Cardiac fibroblast (primary cell): ENCODE results near the gene NOL4L.

ENCODE experiments used
- DNase-seq, 2 donors: peaks; one replicate each; pipeline versions ENCODE4 v3.0.0 to v3.0.0-alpha.2; 2010; ENCODE audit warnings: low read depth in 2 of 2
- H3K4me3 ChIP-seq, 2 donors: replicated peaks in 1 of 2; 1 replicate in 1 of 2; 2 replicates in 1 of 2; pipeline ENCODE4 v1.5.1; 2011; ENCODE audit warnings: low read depth in 2 of 2, low read length in 2 of 2, mild to moderate bottlenecking in 2 of 2, moderate library complexity in 1 of 2
- CTCF ChIP-seq: IDR thresholded peaks from one replicate; pipeline ENCODE4 v1.5.1; 2011; ENCODE audit warnings: low read depth, mild to moderate bottlenecking, low read length, inconsistent platforms

Gene NOL4L

GRCh38 chr20:32576560-32576959, 8.6 kb downstream of the NOL4L start:
- H3K4me3 ChIP-seq, result no peak overlapping the region
- no peak for DNase-seq
- TF ChIP-seq CTCF, result no peak

GRCh38 chr20:32575805-32576204, 9.3 kb downstream of the NOL4L start:
- TF ChIP-seq CTCF, result no peak
- no peak overlapping the region for H3K4me3 ChIP-seq
- DNase-seq, result no peak

- no peak for DNase-seq
- TF ChIP-seq CTCF, result no peak
- no peak overlapping the region for H3K4me3 ChIP-seq
These were observed 9.9 kb downstream of the NOL4L start for GRCh38 chr20:32575227-32575581.

- no peak for TF ChIP-seq CTCF
- peak; percentile 87 to 93 for DNase-seq
- H3K4me3 ChIP-seq, result no peak overlapping the region
These were observed 10.6 kb downstream of the NOL4L start for GRCh38 chr20:32574296-32575226.

DNA sequence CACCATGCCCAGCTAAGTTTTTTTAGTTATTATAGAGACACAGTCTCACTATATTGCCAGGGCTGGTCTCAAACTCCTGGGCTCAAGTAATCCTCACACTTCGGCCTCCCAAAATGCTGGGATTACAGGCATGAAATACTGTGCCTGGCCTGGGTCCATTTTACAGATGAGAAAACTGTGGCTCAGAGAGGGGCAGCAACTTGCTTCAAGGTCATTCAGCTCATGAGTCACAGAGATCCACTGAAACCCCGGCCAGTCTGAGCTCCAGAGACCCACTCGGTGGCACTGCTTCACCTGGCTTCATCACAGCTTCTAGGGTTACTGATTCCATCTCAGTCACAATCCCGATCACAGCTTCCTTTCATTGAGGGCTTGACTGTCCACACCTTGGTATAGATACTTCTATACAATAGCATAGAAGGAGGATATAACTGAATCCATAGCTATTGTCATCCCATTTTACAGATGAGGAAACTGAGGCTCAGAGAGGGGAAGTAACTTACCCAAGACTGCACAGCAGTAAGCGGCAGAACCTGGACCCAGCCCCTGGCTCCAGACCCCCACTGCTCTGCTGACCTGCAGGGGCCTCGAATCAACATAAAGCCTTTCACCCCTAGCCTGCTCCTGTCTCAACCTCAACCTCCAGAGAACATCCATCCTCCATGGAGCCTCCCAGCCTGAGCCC, 11.8 kb downstream of the NOL4L start:
- TF ChIP-seq CTCF, result no peak
- no peak for DNase-seq
- H3K4me3 ChIP-seq, result no peak overlapping the region

DNA sequence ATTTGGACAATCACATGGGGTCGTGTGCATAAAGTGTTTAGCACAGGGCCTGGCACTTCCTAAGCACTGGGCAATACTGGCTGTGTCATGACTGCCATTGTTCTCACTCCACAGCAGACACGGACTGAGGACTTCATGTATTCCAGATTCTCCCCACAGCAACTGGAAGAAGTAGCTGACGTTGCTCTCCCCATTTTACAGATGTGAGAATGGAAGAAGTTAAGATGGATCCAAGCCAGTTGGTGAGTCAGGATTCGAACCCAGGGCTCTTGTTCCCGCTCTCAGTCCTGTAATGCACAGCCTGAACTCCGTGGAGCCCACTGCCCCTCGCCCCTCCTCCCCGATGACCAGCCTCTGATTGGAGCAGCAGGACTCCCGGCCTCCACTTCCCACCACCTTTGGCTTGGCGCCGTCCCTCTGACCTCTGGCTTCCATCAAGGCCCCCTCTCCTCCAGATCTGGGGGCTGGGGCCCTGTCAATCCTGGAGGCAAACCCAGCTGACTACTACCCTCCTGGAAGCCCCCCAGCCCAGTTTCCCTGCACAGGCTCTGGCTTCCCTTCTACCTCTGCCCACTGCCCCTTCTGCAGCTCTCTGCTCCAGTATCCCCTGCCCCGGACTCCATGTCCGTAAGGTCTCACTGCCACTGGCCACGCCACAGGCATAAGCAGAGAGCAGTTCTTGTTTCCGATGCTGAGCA, 12.7 kb downstream of the NOL4L start:
- no peak for TF ChIP-seq CTCF
- H3K4me3 ChIP-seq, result no peak overlapping the region
- DNase-seq, result no peak
